Upper lobe of right lung (tissue), 1 donor: ENCODE data around the gene CCDC136. TPM values are rescaled to one million over a fixed set of nuclear protein-coding genes. Genes with fewer than 3 reads are reported as not detected.
A peak's percentile ranks its signal among the peaks of the same experiment; 100 is the strongest.

Experiments
- ATAC-seq: fragments of 200-7000 bp; cut with Tn5 transposase; one replicate; pipeline ENCODE4 v1.9.1; 2020; ENCODE audit warnings: mild to moderate bottlenecking, moderate library complexity
- DNase-seq: peaks from one replicate; pipeline ENCODE4 v3.0.0-alpha.2; 2020
- H3K27ac ChIP-seq: fragments of 200-600 bp; one replicate; pipeline ENCODE4 v1.8.0; 2022
- H3K27me3 ChIP-seq: fragments of 200-600 bp; one replicate; pipeline ENCODE4 v1.8.0; 2022; ENCODE audit warnings: mild to moderate bottlenecking
- H3K36me3 ChIP-seq: fragments of 200-600 bp; one replicate; pipeline ENCODE4 v1.8.0; 2022
- H3K4me1 ChIP-seq: fragments of 200-600 bp; one replicate; pipeline ENCODE4 v1.8.0; 2022
- H3K4me3 ChIP-seq: fragments of 200-600 bp; one replicate; pipeline ENCODE4 v1.8.0; 2022; ENCODE audit warnings: mild to moderate bottlenecking
- H3K9me3 ChIP-seq: fragments of 200-600 bp; one replicate; pipeline ENCODE4 v1.8.0; 2022
- CTCF ChIP-seq: fragments of 200-600 bp; IDR thresholded peaks from one replicate; pipeline ENCODE4 v1.8.0; 2022; ENCODE audit warnings: antibody characterized with exemption
- intact Hi-C: fragments of 100-400 bp; cut with DNase I; formaldehyde crosslinking; loops from one replicate; pipeline ENCODE4 v1.11.0; 2022
- long read RNA-seq: library from polyadenylated mRNA; unstranded; transcript quantifications from one replicate; pipeline ENCODE4 v2.0.0, GENCODE V29; 2021
- total RNA-seq: library from RNA; stranded (reverse); fragmentation: NEBNext Ultra II Directional; extraction: Animal tissue kit (Norgen Biotek cat#: 25700); gene quantifications from one replicate; pipeline ENCODE4 v1.2.1, GENCODE V29; 2021
- donor health status: DM: no; HTN: yes; CAD: no; lungs with severe emphysema.

CCDC136 gene
- 3.1 TPM for total RNA-seq
- long read RNA-seq, partial matches to known transcripts = 0 of 7 reads
- long read RNA-seq, other reads (novel, unspliced or antisense) = 7 of 7 reads

- DNase-seq (peak; percentile 85), ATAC-seq (peak; percentile 91)
- Histone ChIP-seq H3K27me3 (no peaks in the 10 kb centered on the region), H3K4me1 (peaks cover 12% of the 10 kb centered on the region), H3K36me3 (no peaks in the 10 kb centered on the region), H3K27ac (peak within 1 kb of the TSS; percentile 36), H3K4me3 (peak within 1 kb of the TSS; percentile 84), H3K9me3 (no peaks in the 10 kb centered on the region)
- no peak for TF ChIP-seq CTCF
- intact Hi-C loops = no loop called here
Measured at GRCh38 chr7:128791121-128791971, at the start of gene CCDC136. Gene CCDC136 (plus strand): TSS chr7:128791968. CDS start chr7:128792412, 444 bp downstream.

- H3K9me3 ChIP-seq = no peaks in the 10 kb centered on the region
- peaks cover 25% of the 10 kb centered on the region for H3K4me1 ChIP-seq
- H3K4me3 ChIP-seq = no peak overlapping the region
- no peak for ATAC-seq
- no peak for DNase-seq
- H3K36me3 ChIP-seq = no peaks in the 10 kb centered on the region
- no peak overlapping the region for H3K27ac ChIP-seq
- intact Hi-C loops = no loop called here
- H3K27me3 ChIP-seq = no peaks in the 10 kb centered on the region
- no peak for TF ChIP-seq CTCF
Measured at GRCh38 chr7:128742206-128742605, 49.6 kb upstream of the CCDC136 start.

GRCh38 chr7:128743112-128743772 lies 48.5 kb upstream of the CCDC136 start:
- ATAC-seq = no peak
- peaks cover 2% of the 10 kb centered on the region for H3K36me3 ChIP-seq
- no peak overlapping the region for H3K4me3 ChIP-seq
- H3K27me3 ChIP-seq = no peaks in the 10 kb centered on the region
- H3K4me1 ChIP-seq = peaks cover 23% of the 10 kb centered on the region
- TF ChIP-seq CTCF = no peak
- no peak for DNase-seq
- intact Hi-C loops = no loop called here
- peak overlapping the region; percentile 3 for H3K27ac ChIP-seq
- H3K9me3 ChIP-seq = no peaks in the 10 kb centered on the region

GRCh38 chr7:128744366-128744905 lies 47.3 kb upstream of the CCDC136 start:
- intact Hi-C loops = no loop called here
- peak; percentile 64 for ATAC-seq

GRCh38 chr7:128745706-128746105 lies 46.1 kb upstream of the CCDC136 start:
- ATAC-seq = no peak
- TF ChIP-seq CTCF = no peak

More at GRCh38 chr7:128744366-128744905, 47.3 kb upstream of the CCDC136 start:
- TF ChIP-seq CTCF = no peak
- H3K4me3 ChIP-seq = no peak overlapping the region
- peaks cover 14% of the 10 kb centered on the region for H3K36me3 ChIP-seq
- no peak overlapping the region for H3K27ac ChIP-seq
- H3K4me1 ChIP-seq = peaks cover 19% of the 10 kb centered on the region
- no peaks in the 10 kb centered on the region for H3K9me3 ChIP-seq
- no peak for DNase-seq
- no peaks in the 10 kb centered on the region for H3K27me3 ChIP-seq

More at GRCh38 chr7:128745706-128746105, 46.1 kb upstream of the CCDC136 start:
- Histone ChIP-seq H3K27me3 (no peaks in the 10 kb centered on the region), H3K4me1 (peaks cover 11% of the 10 kb centered on the region), H3K36me3 (peaks cover 27% of the 10 kb centered on the region), H3K9me3 (no peaks in the 10 kb centered on the region), H3K4me3 (no peak overlapping the region), H3K27ac (no peak overlapping the region)
- intact Hi-C loops = no loop called here
- DNase-seq = no peak
